ENCODE measurements around the gene CYTIP.
A peak's percentile ranks its signal among the peaks of the same experiment; 100 is the strongest.
"Not testable (repeated sequence)": the region's sequence is repeated elsewhere in the genome, so short reads cannot be mapped to it uniquely, and the experiment has no call there.

The CYTIP gene

GRCh38 chr2:157368508-157368907 is 75.4 kb downstream of the CYTIP start:
- DNase-seq (ENCODE audit: low spot score): not testable (repeated sequence)

- peak; percentile 29 for DNase-seq (ENCODE audit: low spot score)
Measured at GRCh38 chr2:157367704-157368103, 76.2 kb downstream of the CYTIP start.

All from HuH-7.5 (cell line).